ENCODE measurements around the gene KRCC1.

Gene KRCC1

GRCh38 chr2:88086401-88086800 lies 30.8 kb upstream of the KRCC1 start:
- H3K4me1 ChIP-seq (ENCODE audit: insufficient read depth, low read length): peaks cover 18% of the 10 kb centered on the region
- no peaks in the 10 kb centered on the region for H3K9me3 ChIP-seq (ENCODE audit: control insufficient read depth, insufficient read depth, low read length)
- no peak overlapping the region for H3K9ac ChIP-seq (ENCODE audit: low read depth, low read length)
- no peaks in the 10 kb centered on the region for H3K36me3 ChIP-seq (ENCODE audit: insufficient read depth, low read length)

GRCh38 chr2:88085602-88086001 lies 30.0 kb upstream of the KRCC1 start:
- Histone ChIP-seq H3K36me3 (ENCODE audit: insufficient read depth, low read length) (no peaks in the 10 kb centered on the region), H3K9me3 (ENCODE audit: control insufficient read depth, insufficient read depth, low read length) (no peaks in the 10 kb centered on the region), H3K4me1 (ENCODE audit: insufficient read depth, low read length) (peaks cover 18% of the 10 kb centered on the region), H3K9ac (ENCODE audit: low read depth, low read length) (no peak overlapping the region)

GRCh38 chr2:88085099-88085498 lies 29.5 kb upstream of the KRCC1 start:
- Histone ChIP-seq H3K9me3 (ENCODE audit: control insufficient read depth, insufficient read depth, low read length) (no peaks in the 10 kb centered on the region), H3K36me3 (ENCODE audit: insufficient read depth, low read length) (no peaks in the 10 kb centered on the region)

GRCh38 chr2:88082781-88083180 lies 27.2 kb upstream of the KRCC1 start:
- H3K4me1 ChIP-seq (ENCODE audit: insufficient read depth, low read length): peaks cover 18% of the 10 kb centered on the region
- no peaks in the 10 kb centered on the region for H3K36me3 ChIP-seq (ENCODE audit: insufficient read depth, low read length)
- H3K9ac ChIP-seq (ENCODE audit: low read depth, low read length): no peak overlapping the region
- H3K9me3 ChIP-seq (ENCODE audit: control insufficient read depth, insufficient read depth, low read length): no peaks in the 10 kb centered on the region

More at GRCh38 chr2:88085099-88085498, 29.5 kb upstream of the KRCC1 start:
- H3K9ac ChIP-seq (ENCODE audit: low read depth, low read length): no peak overlapping the region
- peaks cover 18% of the 10 kb centered on the region for H3K4me1 ChIP-seq (ENCODE audit: insufficient read depth, low read length)

- Histone ChIP-seq H3K9ac (ENCODE audit: low read depth, low read length) (no peak overlapping the region), H3K4me1 (ENCODE audit: insufficient read depth, low read length) (peaks cover 18% of the 10 kb centered on the region), H3K9me3 (ENCODE audit: control insufficient read depth, insufficient read depth, low read length) (no peaks in the 10 kb centered on the region), H3K36me3 (ENCODE audit: insufficient read depth, low read length) (no peaks in the 10 kb centered on the region)
Measured at GRCh38 chr2:88081924-88082608, 26.5 kb upstream of the KRCC1 start.

- H3K36me3 ChIP-seq (ENCODE audit: insufficient read depth, low read length): no peaks in the 10 kb centered on the region
- no peak overlapping the region for H3K9ac ChIP-seq (ENCODE audit: low read depth, low read length)
- H3K9me3 ChIP-seq (ENCODE audit: control insufficient read depth, insufficient read depth, low read length): no peaks in the 10 kb centered on the region
- peaks cover 18% of the 10 kb centered on the region for H3K4me1 ChIP-seq (ENCODE audit: insufficient read depth, low read length)
Measured at GRCh38 chr2:88080545-88080944, 25.0 kb upstream of the KRCC1 start.

- Histone ChIP-seq H3K4me1 (ENCODE audit: insufficient read depth, low read length) (peaks cover 18% of the 10 kb centered on the region), H3K36me3 (ENCODE audit: insufficient read depth, low read length) (no peaks in the 10 kb centered on the region), H3K9me3 (ENCODE audit: control insufficient read depth, insufficient read depth, low read length) (peaks cover 3% of the 10 kb centered on the region; the same call in 1 of the 2 replicates), H3K9ac (ENCODE audit: low read depth, low read length) (no peak overlapping the region)
Measured at GRCh38 chr2:88078643-88079172, 23.1 kb upstream of the KRCC1 start.

- no peak overlapping the region for H3K9ac ChIP-seq (ENCODE audit: low read depth, low read length)
- H3K4me1 ChIP-seq (ENCODE audit: insufficient read depth, low read length): peaks cover 4% of the 10 kb centered on the region; the same call in 1 of the 2 replicates
- no peaks in the 10 kb centered on the region for H3K36me3 ChIP-seq (ENCODE audit: insufficient read depth, low read length)
- peaks cover 3% of the 10 kb centered on the region; the same call in 1 of the 2 replicates for H3K9me3 ChIP-seq (ENCODE audit: control insufficient read depth, insufficient read depth, low read length)
Measured at GRCh38 chr2:88077080-88077479, 21.5 kb upstream of the KRCC1 start.

GRCh38 chr2:88074854-88075292 lies 19.3 kb upstream of the KRCC1 start:
- H3K36me3 ChIP-seq (ENCODE audit: insufficient read depth, low read length): no peaks in the 10 kb centered on the region
- no peak overlapping the region for H3K9ac ChIP-seq (ENCODE audit: low read depth, low read length)
- H3K9me3 ChIP-seq (ENCODE audit: control insufficient read depth, insufficient read depth, low read length): peaks cover 3% of the 10 kb centered on the region; the same call in 1 of the 2 replicates
- no peaks in the 10 kb centered on the region for H3K4me1 ChIP-seq (ENCODE audit: insufficient read depth, low read length)

- H3K9ac ChIP-seq (ENCODE audit: low read depth, low read length): no peak overlapping the region
- no peaks in the 10 kb centered on the region for H3K4me1 ChIP-seq (ENCODE audit: insufficient read depth, low read length)
- no peaks in the 10 kb centered on the region for H3K36me3 ChIP-seq (ENCODE audit: insufficient read depth, low read length)
- peaks cover 3% of the 10 kb centered on the region; the same call in 1 of the 2 replicates for H3K9me3 ChIP-seq (ENCODE audit: control insufficient read depth, insufficient read depth, low read length)
Measured at GRCh38 chr2:88074150-88074549, 18.6 kb upstream of the KRCC1 start.

- Histone ChIP-seq H3K9ac (ENCODE audit: low read depth, low read length) (no peak overlapping the region), H3K36me3 (ENCODE audit: insufficient read depth, low read length) (no peaks in the 10 kb centered on the region), H3K4me1 (ENCODE audit: insufficient read depth, low read length) (peaks cover 8% of the 10 kb centered on the region; the same call in 1 of the 2 replicates), H3K9me3 (ENCODE audit: control insufficient read depth, insufficient read depth, low read length) (peaks cover 3% of the 10 kb centered on the region; the same call in 1 of the 2 replicates)
Measured at GRCh38 chr2:88071365-88071764, 15.8 kb upstream of the KRCC1 start.

GRCh38 chr2:88070055-88070454 lies 14.5 kb upstream of the KRCC1 start:
- no peaks in the 10 kb centered on the region for H3K36me3 ChIP-seq (ENCODE audit: insufficient read depth, low read length)
- H3K9me3 ChIP-seq (ENCODE audit: control insufficient read depth, insufficient read depth, low read length): peaks cover 3% of the 10 kb centered on the region; the same call in 1 of the 2 replicates
- H3K4me1 ChIP-seq (ENCODE audit: insufficient read depth, low read length): peaks cover 12% of the 10 kb centered on the region
- H3K9ac ChIP-seq (ENCODE audit: low read depth, low read length): no peak overlapping the region

- H3K9me3 ChIP-seq (ENCODE audit: control insufficient read depth, insufficient read depth, low read length): peaks cover 3% of the 10 kb centered on the region; the same call in 1 of the 2 replicates
- H3K36me3 ChIP-seq (ENCODE audit: insufficient read depth, low read length): no peaks in the 10 kb centered on the region
- H3K4me1 ChIP-seq (ENCODE audit: insufficient read depth, low read length): peaks cover 12% of the 10 kb centered on the region
- H3K9ac ChIP-seq (ENCODE audit: low read depth, low read length): no peak overlapping the region
Measured at GRCh38 chr2:88069117-88069516, 13.5 kb upstream of the KRCC1 start.

GRCh38 chr2:88068044-88068443 lies 12.5 kb upstream of the KRCC1 start:
- Histone ChIP-seq H3K4me1 (ENCODE audit: insufficient read depth, low read length) (peaks cover 12% of the 10 kb centered on the region), H3K36me3 (ENCODE audit: insufficient read depth, low read length) (no peaks in the 10 kb centered on the region), H3K9ac (ENCODE audit: low read depth, low read length) (no peak overlapping the region), H3K9me3 (ENCODE audit: control insufficient read depth, insufficient read depth, low read length) (no peaks in the 10 kb centered on the region; the same call in 1 of the 2 replicates)

GRCh38 chr2:88067598-88067997 lies 12.0 kb upstream of the KRCC1 start, which contains the start of gene SMYD1:
SMYD1 (plus strand) TSS chr2:88067825; CDS start chr2:88067865, 40 bp downstream.
- Histone ChIP-seq H3K9ac (ENCODE audit: low read depth, low read length) (no peak within 1 kb of the TSS), H3K9me3 (ENCODE audit: control insufficient read depth, insufficient read depth, low read length) (no peaks in the 10 kb centered on the region), H3K36me3 (ENCODE audit: insufficient read depth, low read length) (no peaks in the 10 kb centered on the region), H3K4me1 (ENCODE audit: insufficient read depth, low read length) (peaks cover 12% of the 10 kb centered on the region)

Measured in ES-I3 (cell line).